Kidney (tissue), 14 donors: ENCODE data around the gene PGAM4. TPM values are rescaled to one million over a fixed set of nuclear protein-coding genes. Genes with fewer than 3 reads are reported as not detected.
A peak's percentile ranks its signal among the peaks of the same experiment; 100 is the strongest.
"Not testable (repeated sequence)": the region's sequence is repeated elsewhere in the genome, so short reads cannot be mapped to it uniquely, and the experiment has no call there.

ENCODE experiments used
- DNase-seq, 5 donors: peaks; one replicate each; pipeline ENCODE4 v3.0.0-alpha.2; 2013 to 2020
- FAIRE-seq: peaks from 2 replicates; lab custom pipeline; 2012; peaks lifted over from hg19 to GRCh38; lab: Jason Lieb, UNC
- H3K27ac ChIP-seq, 2 donors: one replicate each; pipeline ENCODE4 v1.7.0; 2013; ENCODE audit warnings: low read depth in 2 of 2, low read length in 2 of 2, inconsistent platforms in 1 of 2
- H3K27me3 ChIP-seq: one replicate; pipeline ENCODE4 v1.7.1; 2013; ENCODE audit warnings: low read length, inconsistent platforms; ENCODE audit not compliant: control insufficient read depth, insufficient read depth
- H3K36me3 ChIP-seq, 3 donors: one replicate each; pipeline versions ENCODE4 v1.7.0 to v1.7.1; 2013; ENCODE audit warnings: low read length in 3 of 3, control low read depth in 1 of 3, inconsistent platforms in 1 of 3; ENCODE audit not compliant: insufficient read depth in 3 of 3, control insufficient read depth in 2 of 3
- H3K4me1 ChIP-seq, 3 donors: one replicate each; pipeline versions ENCODE4 v1.7.0 to v1.7.1; 2013; ENCODE audit warnings: low read length in 3 of 3, inconsistent platforms in 1 of 3, low read depth in 1 of 3; ENCODE audit not compliant: control insufficient read depth in 2 of 3, insufficient read depth in 2 of 3
- H3K4me3 ChIP-seq, 3 donors: one replicate each; pipeline versions ENCODE4 v1.7.0 to v1.8.1; 2013; ENCODE audit warnings: low read length in 3 of 3, control low read depth in 1 of 3, inconsistent platforms in 1 of 3
- H3K9ac ChIP-seq, 3 donors: one replicate each; pipeline versions ENCODE4 v1.7.0 to v1.7.1; 2013; ENCODE audit warnings: low read length in 3 of 3, control low read depth in 1 of 3, inconsistent platforms in 1 of 3
- H3K9me3 ChIP-seq, 3 donors: one replicate each; pipeline versions ENCODE4 v1.7.0 to v1.7.1; 2013; ENCODE audit warnings: low read length in 3 of 3, control low read depth in 1 of 3, inconsistent platforms in 1 of 3; ENCODE audit not compliant: control insufficient read depth in 2 of 3, insufficient read depth in 1 of 3
- intact Hi-C: fragments of 100-400 bp; cut with DNase I; formaldehyde crosslinking; loops from one replicate; pipeline ENCODE4 v1.11.1; 2022
- polyA plus RNA-seq: library from polyadenylated mRNA; stranded (reverse); fragments of 350-450 nt; fragmentation: Illumina TruSeq; extraction: RNeasy Lipid Tissue Mini Kit (QIAGEN cat#74804); gene quantifications from one replicate; pipeline ENCODE4 v1.2.3, GENCODE V29; 2014; ENCODE audit warnings: low read depth, low replicate concordance; ENCODE audit not compliant: insufficient read depth
- total RNA-seq: library from RNA; stranded (reverse); fragmentation: NEBNext Ultra II Directional; extraction: Animal tissue kit (Norgen Biotek cat#: 25700); gene quantifications from one replicate; pipeline ENCODE4 v1.2.1, GENCODE V29; 2021
- TF ChIP-seq, protein P1 (sequence below): IDR thresholded peaks from 3 replicates; pipeline ENCODE4 v1.5.1; 2012; ENCODE audit warnings: mild to moderate bottlenecking, moderate library complexity, borderline replicate concordance; ENCODE audit not compliant: insufficient read depth; ENCODE audit errors: extremely low read depth
- donor health status: control.
- donor health status: control.
- donor health status: control.
- donor health status: control.
- donor health status: control.
- donor health status: DM: yes; HTN: yes; CAD: no.
- donor health status: Normal renal cell carcinoma (clear cell type).

Gene PGAM4
- total and polyA plus RNA-seq, 2 donors from 2014 or later, result not detected

GRCh38 chrX:77949840-77950239 is 19.6 kb downstream of the PGAM4 start:
- H3K36me3 ChIP-seq, result no peaks in the 10 kb centered on the region
- H3K9me3 ChIP-seq, result no peaks in the 10 kb centered on the region
- H3K27me3 ChIP-seq, result no peaks in the 10 kb centered on the region
- H3K4me1 ChIP-seq, result no peaks in the 10 kb centered on the region
- no peak for FAIRE-seq
- TF ChIP-seq, protein P1, sequence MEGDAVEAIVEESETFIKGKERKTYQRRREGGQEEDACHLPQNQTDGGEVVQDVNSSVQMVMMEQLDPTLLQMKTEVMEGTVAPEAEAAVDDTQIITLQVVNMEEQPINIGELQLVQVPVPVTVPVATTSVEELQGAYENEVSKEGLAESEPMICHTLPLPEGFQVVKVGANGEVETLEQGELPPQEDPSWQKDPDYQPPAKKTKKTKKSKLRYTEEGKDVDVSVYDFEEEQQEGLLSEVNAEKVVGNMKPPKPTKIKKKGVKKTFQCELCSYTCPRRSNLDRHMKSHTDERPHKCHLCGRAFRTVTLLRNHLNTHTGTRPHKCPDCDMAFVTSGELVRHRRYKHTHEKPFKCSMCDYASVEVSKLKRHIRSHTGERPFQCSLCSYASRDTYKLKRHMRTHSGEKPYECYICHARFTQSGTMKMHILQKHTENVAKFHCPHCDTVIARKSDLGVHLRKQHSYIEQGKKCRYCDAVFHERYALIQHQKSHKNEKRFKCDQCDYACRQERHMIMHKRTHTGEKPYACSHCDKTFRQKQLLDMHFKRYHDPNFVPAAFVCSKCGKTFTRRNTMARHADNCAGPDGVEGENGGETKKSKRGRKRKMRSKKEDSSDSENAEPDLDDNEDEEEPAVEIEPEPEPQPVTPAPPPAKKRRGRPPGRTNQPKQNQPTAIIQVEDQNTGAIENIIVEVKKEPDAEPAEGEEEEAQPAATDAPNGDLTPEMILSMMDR, result no peak
- H3K9ac ChIP-seq, result no peak overlapping the region
- intact Hi-C loops, result no loop called here
- H3K27ac ChIP-seq, result no peak overlapping the region
- no peak for DNase-seq
- no peak overlapping the region for H3K4me3 ChIP-seq

DNA sequence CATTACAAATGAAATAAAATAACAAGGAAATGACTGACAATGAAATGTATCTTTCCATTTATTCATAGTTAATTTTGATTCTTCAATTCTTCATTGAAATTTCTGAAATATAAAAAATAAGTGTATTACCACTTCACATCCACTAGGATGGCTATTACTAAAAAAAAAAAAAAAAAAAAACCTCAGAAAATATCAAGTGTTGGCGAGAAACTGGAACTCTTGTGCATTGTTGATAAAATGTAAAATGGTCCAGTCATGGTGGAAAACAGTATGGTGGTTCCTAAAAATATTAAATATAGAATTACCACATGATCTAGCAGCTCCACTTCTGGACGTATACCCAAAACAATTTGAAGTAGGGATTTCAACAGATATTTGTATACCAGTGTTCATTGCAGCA is 22.9 kb downstream of the PGAM4 start:
- FAIRE-seq, result peak; percentile 64
- TF ChIP-seq, protein P1, result no peak

GRCh38 chrX:77945910-77946545 is 23.4 kb downstream of the PGAM4 start:
- Histone ChIP-seq H3K27me3 (no peaks in the 10 kb centered on the region), H3K27ac (no peak overlapping the region), H3K9ac (no peak overlapping the region), H3K4me1 (no peaks in the 10 kb centered on the region), H3K9me3 (no peaks in the 10 kb centered on the region), H3K36me3 (no peaks in the 10 kb centered on the region), H3K4me3 (no peak overlapping the region)
- no peak for DNase-seq
- no peak for FAIRE-seq
- TF ChIP-seq, protein P1, result no peak
- intact Hi-C loops, result no loop called here

More for the DNA sequence above, 22.9 kb downstream of the PGAM4 start:
- no peak overlapping the region for H3K4me3 ChIP-seq
- no peak overlapping the region for H3K27ac ChIP-seq
- no peaks in the 10 kb centered on the region for H3K27me3 ChIP-seq
- no peak overlapping the region for H3K9ac ChIP-seq
- intact Hi-C loops, result no loop called here
- DNase-seq, result no peak
- no peaks in the 10 kb centered on the region for H3K36me3 ChIP-seq
- no peaks in the 10 kb centered on the region for H3K9me3 ChIP-seq
- H3K4me1 ChIP-seq, result no peaks in the 10 kb centered on the region

GRCh38 chrX:77945031-77945430 is 24.4 kb downstream of the PGAM4 start:
- intact Hi-C loops, H3K27me3 ChIP-seq: not testable (repeated sequence)

More at GRCh38 chrX:77945031-77945430, 24.4 kb downstream of the PGAM4 start:
- not testable (repeated sequence) for H3K9ac ChIP-seq, H3K4me1 ChIP-seq, H3K4me3 ChIP-seq, FAIRE-seq, DNase-seq, H3K27ac ChIP-seq, H3K9me3 ChIP-seq, H3K36me3 ChIP-seq
